Stromal cell of bone marrow (primary cell): ENCODE measurements around the gene DRC7.
A peak's percentile ranks its signal among the peaks of the same experiment; 100 is the strongest.

Source experiments
- DNase-seq: peaks from one replicate; pipeline ENCODE4 v3.0.0-alpha.2; 2012; ENCODE audit warnings: low read depth

DRC7 gene

DNA sequence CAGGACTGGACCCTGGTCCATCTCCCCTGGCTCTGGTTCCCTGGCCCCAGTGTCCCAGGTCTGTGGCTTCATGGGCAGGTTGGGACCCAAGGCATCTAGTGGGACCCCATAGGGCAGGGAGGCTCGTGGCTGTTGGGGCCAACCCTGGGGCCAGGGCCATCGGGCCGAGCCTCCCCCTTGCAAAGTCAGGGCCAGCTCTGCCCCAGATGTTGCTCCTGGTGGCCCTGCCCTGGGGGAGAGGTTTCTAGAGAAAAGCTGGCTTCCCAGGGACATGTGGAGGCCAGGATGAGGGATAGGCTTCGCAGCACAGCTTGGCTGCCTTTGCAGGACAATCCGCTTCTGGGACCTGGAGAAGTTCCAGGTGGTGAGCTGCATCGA is 57.6 kb downstream of the DRC7 start:
- no peak for DNase-seq

DNA sequence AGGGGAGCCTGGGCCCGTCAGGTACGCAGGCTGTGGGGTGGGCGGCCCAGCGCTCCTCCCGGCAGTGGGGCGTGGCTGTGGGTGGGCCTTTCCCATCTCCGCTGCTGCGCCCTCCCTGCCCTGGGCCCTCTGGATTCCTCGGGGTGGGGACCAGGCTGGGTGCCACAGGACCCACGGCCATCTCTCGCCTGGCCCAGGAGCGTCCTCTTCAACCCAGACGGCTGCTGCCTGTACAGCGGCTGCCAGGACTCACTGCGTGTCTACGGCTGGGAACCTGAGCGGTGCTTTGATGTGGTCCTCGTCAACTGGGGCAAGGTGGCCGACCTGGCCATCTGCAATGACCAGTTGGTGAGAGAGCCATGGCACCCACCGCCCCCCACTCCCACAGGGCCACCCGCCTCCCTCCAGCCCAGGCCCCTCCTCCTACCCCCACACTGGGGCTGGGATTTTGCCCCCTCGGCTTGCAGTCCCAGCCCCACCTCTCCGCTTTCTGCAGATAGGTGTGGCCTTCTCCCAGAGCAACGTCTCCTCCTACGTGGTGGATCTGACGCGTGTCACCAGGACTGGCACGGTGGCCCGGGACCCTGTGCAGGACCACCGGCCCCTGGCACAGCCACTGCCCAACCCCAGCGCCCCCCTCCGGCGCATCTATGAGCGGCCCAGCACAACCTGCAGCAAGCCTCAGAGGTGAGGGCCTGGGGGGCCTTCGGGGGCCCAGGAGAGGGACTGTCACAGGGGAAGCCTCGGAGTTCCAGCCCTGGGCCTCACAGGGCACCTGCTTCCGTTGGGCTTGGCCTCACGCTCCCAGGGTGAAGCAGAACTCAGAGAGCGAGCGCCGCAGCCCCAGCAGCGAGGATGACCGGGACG is 58.2 kb downstream of the DRC7 start:
- DNase-seq: no peak

- DNase-seq: no peak
Observed at GRCh38 chr16:57753448-57754353, 59.1 kb downstream of the DRC7 start.

DNA sequence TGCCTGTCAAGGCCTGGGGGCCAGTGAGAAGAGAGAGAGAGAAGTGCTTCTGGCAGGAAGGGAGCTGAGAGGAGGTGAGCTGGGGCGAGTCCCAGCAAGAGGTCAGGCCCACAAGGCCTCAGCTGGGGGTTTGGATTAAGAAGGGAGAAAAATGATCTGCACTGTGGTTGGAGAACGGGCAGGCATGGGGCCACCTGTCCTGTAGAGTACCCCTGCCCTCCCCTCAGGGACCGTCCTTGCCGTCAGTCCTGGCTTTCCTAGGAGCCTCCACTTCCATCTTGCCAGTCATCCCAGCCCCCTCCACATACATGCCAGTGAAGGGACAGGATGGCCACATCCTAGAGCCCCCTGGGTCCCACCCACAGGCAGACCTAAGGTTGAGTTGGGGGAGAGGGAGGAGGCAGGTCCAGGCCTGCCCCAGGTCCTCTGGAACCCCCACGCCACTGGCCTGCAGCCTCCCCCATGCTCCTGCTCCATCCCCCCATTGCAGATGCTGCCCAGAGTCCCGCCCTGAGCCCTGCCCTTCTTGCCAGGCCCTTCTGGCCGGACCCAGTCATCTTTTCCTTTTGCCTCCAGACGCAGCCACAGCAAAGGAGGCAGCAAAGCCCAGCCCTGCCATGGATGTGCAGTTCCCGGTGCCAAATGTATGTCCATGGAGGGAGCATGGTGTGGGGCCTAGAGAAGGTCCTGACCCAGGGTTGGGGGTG is 59.9 kb downstream of the DRC7 start:
- DNase-seq: no peak

- no peak for DNase-seq
Observed at GRCh38 chr16:57755061-57755684, 60.6 kb downstream of the DRC7 start.

DNA sequence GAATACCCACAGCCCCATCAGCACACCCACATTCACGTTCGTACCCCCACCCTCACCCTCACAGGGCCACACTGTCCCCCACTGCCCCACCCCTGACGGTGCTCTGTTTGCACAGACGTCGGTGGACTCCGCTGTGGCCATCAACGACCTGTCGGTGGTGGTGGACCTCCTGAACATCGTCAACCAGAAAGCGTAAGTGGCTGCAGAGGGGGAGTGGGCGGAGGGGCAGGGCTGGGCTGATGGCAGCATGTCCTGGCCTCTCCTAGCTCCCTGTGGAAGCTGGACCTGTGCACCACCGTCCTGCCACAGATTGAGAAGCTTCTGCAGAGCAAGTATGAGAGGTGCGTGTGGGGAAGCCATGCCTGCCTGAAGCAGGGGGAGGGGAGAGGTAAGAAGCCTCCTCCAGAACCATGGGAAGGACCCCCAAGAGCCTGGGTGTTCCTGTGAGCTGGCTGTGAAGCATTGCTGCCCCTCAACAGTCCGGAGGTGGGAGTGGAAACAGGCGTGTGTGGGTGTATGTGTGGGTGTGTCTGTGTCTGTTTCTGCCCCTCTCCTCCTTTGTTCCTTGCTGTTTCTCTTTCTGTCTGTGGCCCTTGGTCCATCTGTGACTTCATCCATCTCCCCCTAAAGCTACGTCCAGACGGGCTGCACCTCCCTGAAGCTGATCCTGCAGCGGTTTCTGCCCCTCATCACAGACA is 61.3 kb downstream of the DRC7 start:
- DNase-seq: no peak

GRCh38 chr16:57756424-57757325 is 62.1 kb downstream of the DRC7 start:
- no peak for DNase-seq

DNA sequence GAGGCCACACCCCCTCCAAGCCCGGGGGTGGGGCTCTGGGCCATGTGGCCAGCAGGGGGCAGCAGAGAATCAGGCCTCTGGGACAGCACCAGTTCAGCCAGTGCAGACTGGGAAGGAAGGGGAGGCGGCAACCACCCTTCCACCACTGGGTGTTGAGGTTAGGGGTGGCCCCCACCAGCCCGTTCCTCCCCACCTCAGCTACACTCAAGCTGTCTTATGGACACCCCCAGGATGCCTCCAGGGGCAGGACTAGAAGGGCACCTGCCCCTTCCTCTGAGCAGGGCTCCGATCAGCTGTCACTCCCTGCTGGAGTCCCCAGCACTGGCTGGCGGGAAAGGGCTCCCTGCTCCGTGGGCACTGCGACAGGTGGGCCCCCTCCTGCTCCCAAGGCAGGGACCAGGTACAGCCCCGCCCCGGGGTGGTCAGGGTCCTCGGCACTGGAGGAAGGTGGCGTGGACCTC is 62.8 kb downstream of the DRC7 start:
- DNase-seq: peak; percentile 54

DNA sequence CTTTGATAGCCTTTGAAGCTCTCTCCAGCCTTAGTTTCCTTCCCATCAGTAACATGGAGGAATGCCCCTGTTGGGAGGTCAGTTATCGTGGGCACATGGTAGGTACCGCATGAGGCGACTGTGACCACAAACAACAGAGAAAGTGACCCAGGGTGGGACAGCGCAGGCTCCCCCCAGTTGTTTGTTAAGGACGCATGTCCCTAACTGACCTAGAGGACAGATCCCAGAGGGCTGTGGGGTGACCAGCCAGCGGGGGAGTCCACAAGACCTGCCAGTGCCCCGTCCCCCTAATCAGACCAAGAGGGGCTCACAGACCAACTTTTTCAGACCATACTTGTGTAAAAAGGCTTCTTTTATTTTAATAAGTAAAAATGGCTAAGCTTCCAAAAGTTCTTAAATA is 63.3 kb downstream of the DRC7 start:
- DNase-seq: no peak

DNA sequence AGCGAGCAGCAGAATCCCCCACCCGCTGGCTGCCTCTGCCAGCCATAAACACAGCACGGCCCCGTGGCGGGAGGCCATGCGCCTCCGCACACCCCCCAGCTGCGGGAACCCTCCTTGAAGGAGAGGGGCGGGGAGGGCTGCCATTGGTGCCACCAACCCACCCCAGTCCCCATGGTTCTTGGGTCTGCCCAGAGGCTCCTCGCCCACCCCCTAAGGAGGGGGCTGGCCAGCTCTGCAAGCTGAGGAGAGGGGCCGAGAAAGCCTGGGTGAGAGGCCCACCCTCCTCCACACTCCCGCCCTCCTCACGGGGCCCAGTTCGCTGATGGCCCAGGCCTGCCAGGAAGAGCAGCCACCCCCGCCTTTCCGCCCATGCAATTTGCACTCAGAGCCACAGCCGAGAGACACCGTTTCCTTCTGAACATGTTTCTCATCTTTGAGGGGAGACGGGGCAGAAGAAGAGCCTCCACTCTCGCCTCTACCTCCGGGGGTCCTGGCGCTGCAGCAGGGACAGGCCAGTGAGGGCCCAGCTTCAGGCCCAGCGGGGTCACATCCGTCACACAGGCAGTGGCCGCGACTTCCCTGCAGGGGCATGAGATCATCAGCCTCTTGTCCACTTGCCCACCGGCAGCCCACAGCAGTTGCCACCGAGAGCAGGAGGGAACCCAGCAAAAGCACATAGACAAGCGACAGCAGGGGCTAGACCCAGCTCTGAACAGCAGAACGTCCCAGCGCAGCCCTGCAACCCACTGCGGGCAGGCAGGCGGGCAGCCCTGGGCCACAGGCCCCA is 63.9 kb downstream of the DRC7 start:
- DNase-seq: no peak

DNA sequence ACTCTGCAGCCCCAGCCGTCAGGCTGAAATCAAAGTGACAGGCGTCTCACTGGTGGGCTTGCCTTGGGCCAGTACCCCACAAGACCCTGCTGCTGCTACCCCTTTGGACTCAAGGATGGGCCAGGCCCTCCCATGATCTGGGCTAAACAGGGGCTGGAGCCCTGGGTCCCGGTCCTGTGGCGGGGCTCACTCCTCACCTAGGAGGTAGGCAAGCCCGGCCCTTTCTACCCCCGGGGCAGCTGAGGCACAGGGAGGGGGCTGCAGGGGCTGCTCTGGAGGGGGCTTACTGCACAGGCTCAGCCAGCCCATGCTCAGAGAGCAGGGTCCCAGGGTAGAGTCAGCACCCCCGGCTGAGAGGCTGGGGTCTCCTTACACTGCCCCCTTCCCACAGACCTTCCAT is 64.5 kb downstream of the DRC7 start:
- no peak for DNase-seq

- DNase-seq: no peak
Observed at GRCh38 chr16:57759541-57760356, 65.1 kb downstream of the DRC7 start.

GRCh38 chr16:57760357-57761160 is 66.0 kb downstream of the DRC7 start:
- no peak for DNase-seq

- no peak for DNase-seq
Observed at GRCh38 chr16:57761301-57761700, 66.7 kb downstream of the DRC7 start.

- no peak for DNase-seq
Observed at GRCh38 chr16:57761957-57762356, 67.4 kb downstream of the DRC7 start.

DNA sequence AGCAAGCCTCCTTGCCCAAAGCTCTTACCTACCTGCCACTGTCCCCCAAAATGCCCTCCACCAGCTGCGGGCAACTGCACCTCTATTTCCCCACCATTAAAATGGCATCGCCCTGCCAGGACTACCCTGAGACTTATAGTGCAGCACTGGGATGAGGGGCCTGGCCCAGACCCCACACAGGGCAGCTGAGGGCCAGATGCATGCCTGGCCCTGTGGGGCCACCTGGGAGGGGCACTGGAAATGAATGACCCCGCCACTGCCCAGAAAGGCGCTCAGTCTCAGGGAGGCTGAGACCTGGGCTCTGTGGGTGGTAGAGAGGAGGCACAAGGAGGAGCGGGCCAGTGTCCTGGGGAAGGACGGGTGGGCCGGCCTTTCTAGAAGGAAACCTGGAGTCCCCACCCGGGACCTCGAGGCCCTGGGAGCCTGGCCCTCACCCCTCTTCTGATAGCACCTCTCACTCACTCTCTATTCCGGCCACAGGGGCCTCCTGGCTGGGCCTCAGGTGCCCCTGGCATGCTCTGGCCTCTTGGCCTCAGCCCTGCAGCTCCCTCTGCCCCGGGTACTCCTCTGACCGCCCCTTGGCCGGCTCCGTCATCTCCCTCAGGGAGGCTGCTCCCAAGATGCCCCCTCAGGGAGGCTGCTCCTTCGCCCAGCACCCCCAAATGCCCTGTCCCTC is 67.9 kb downstream of the DRC7 start:
- no peak for DNase-seq
